ENCODE results near the gene PEMT.

The PEMT gene

DNA sequence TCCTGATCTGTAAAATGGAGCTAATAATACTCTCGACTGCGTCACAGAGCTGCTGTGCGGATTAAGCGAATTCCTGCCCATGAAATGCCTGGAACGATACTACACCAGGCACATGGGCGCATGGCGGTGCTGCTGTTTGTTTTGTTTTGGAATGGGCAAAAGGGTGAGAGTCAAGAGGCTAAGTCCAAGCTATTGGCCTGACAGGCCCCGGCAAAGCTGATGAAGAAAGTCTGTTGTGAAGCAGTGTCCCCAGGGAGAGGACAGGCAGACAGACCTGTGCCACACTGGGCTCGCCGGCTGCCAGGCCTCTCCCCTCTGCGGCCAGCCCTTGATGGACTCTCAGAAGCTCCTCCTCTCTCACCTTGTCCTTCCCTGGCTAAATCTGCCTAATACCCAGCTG is 64.0 kb downstream of the PEMT start:
- no peaks in the 10 kb centered on the region for H3K4me1 Mint-ChIP-seq (ENCODE audit: low read depth)
- H3K36me3 Mint-ChIP-seq: no peaks in the 10 kb centered on the region
- H3K27me3 Mint-ChIP-seq: no peaks in the 10 kb centered on the region
- H3K27ac Mint-ChIP-seq: no peak overlapping the region
- no peaks in the 10 kb centered on the region for H3K9me3 Mint-ChIP-seq (ENCODE audit: low read depth)
- no peak overlapping the region for H3K4me3 Mint-ChIP-seq

DNA sequence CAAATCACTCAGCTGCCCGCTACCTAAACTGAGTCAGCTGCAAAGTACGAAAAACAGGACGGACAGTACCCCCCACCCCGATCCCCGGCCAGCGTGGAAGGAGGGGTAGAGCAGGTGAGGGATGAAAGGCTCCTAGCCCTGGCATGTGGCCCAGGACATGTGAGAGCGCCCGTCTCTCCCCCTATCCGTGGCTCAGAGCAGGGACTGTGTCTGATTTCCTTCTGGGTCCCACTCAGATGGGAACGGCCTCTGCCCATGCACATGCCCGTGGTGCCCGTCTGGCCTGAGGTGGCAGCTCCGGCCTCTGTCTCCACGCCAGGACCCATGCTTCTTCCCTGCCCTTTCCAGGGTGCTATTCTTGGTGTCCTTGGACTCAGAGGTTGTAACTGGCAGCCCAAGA is 65.1 kb downstream of the PEMT start:
- Mint-ChIP-seq H3K27me3 (no peaks in the 10 kb centered on the region), H3K9me3 (ENCODE audit: low read depth) (no peaks in the 10 kb centered on the region), H3K36me3 (no peaks in the 10 kb centered on the region), H3K27ac (no peak overlapping the region), H3K4me1 (ENCODE audit: low read depth) (no peaks in the 10 kb centered on the region), H3K4me3 (no peak overlapping the region)

- H3K4me3 Mint-ChIP-seq: no peak overlapping the region
- no peaks in the 10 kb centered on the region for H3K9me3 Mint-ChIP-seq (ENCODE audit: low read depth)
- no peaks in the 10 kb centered on the region for H3K4me1 Mint-ChIP-seq (ENCODE audit: low read depth)
- no peaks in the 10 kb centered on the region for H3K27me3 Mint-ChIP-seq
- H3K27ac Mint-ChIP-seq: no peak overlapping the region
- H3K36me3 Mint-ChIP-seq: no peaks in the 10 kb centered on the region
Measured at GRCh38 chr17:17525956-17526355, 65.6 kb downstream of the PEMT start.

DNA sequence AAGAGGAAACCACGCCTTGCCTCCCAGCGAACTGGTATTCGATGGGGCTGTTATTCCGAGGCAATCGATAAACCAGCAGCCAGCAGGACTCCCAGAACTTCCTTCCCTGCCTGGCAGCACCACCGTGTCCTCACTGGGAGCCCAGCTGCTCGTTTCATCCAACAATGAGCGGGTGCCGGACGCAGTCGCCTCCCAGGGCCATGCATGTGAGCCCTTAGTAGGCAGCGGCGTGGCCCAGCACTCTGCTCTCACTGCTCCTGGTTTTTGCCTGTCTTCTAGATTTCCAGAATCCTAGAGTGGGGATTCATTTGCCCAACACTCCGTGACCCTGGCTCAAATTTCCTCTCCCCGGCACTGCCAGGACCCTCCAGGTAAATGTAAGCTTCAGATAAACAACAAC is 66.2 kb downstream of the PEMT start:
- Mint-ChIP-seq H3K36me3 (no peaks in the 10 kb centered on the region), H3K27me3 (no peaks in the 10 kb centered on the region), H3K4me1 (ENCODE audit: low read depth) (no peaks in the 10 kb centered on the region), H3K27ac (no peak overlapping the region), H3K9me3 (ENCODE audit: low read depth) (no peaks in the 10 kb centered on the region), H3K4me3 (no peak overlapping the region)

DNA sequence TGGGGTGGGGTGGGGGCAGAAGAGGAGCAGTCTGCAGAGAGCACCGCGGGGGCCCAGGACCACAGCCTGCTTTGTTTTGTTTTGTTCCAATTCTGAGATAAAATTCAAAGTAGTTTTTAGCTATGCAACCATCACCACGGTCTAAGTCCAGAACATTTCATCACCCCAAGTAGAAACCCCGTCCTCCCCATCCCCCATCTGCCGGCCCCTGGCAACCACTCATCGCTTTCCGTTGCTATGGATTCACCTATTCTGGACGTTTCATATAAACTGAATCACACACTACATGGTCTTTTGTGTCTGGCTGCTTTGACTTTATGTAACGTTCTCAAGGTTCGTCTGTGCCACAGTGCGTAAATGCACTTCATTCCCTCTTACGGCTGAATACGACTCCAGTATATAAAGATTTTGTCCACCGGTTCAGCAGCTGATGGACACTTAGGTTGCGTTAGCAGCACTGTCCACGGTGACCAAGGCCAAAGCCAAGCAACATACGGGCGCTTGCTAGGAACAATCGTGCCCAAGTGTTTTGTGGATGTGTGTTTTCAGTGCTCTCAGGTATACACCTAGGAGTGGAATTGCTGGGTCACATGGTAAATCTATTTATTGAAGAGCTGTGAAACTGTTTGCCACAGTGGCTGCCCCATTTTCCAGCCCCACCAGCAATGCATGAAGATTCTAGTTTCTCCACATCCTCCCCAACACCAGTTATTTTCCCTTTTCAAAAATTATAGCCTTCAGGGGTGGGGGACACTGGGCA is 67.6 kb downstream of the PEMT start:
- Mint-ChIP-seq H3K27me3 (no peaks in the 10 kb centered on the region), H3K36me3 (no peaks in the 10 kb centered on the region), H3K27ac (no peak overlapping the region), H3K4me1 (ENCODE audit: low read depth) (no peaks in the 10 kb centered on the region), H3K4me3 (no peak overlapping the region), H3K9me3 (ENCODE audit: low read depth) (no peaks in the 10 kb centered on the region)

- Mint-ChIP-seq H3K27ac (no peak overlapping the region), H3K36me3 (no peaks in the 10 kb centered on the region), H3K9me3 (ENCODE audit: low read depth) (no peaks in the 10 kb centered on the region), H3K4me3 (no peak overlapping the region), H3K4me1 (ENCODE audit: low read depth) (no peaks in the 10 kb centered on the region), H3K27me3 (no peaks in the 10 kb centered on the region)
Measured at GRCh38 chr17:17523001-17523730, 68.3 kb downstream of the PEMT start.

- Mint-ChIP-seq H3K36me3 (no peaks in the 10 kb centered on the region), H3K9me3 (ENCODE audit: low read depth) (no peaks in the 10 kb centered on the region), H3K4me1 (ENCODE audit: low read depth) (no peaks in the 10 kb centered on the region), H3K27me3 (no peaks in the 10 kb centered on the region), H3K4me3 (no peak overlapping the region), H3K27ac (no peak overlapping the region)
Measured at GRCh38 chr17:17520599-17521232, 70.8 kb downstream of the PEMT start.

DNA sequence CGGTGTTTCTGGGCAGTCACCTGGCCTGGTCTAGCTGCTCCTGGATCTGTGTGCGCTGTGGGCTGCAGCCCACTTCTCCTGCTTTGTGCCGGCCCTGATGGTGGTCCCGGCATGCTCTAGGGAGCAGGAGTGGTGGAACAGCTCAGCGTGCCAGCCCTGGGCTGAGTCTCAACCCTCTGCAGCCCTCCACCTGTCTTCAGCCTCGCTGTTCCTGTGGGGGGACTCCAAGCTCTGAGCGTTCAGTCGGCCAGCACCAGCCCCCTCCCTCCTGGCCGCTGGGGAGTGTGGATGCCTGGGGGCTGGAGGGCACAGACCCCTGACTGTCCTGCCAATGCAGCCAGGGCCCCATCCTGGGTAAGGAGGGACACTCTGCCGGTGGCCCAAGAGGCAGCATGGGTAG is 71.6 kb downstream of the PEMT start:
- no peak overlapping the region for H3K4me3 Mint-ChIP-seq
- no peak overlapping the region for H3K27ac Mint-ChIP-seq
- no peaks in the 10 kb centered on the region for H3K4me1 Mint-ChIP-seq (ENCODE audit: low read depth)
- no peaks in the 10 kb centered on the region for H3K9me3 Mint-ChIP-seq (ENCODE audit: low read depth)
- H3K36me3 Mint-ChIP-seq: no peaks in the 10 kb centered on the region
- no peaks in the 10 kb centered on the region for H3K27me3 Mint-ChIP-seq

DNA sequence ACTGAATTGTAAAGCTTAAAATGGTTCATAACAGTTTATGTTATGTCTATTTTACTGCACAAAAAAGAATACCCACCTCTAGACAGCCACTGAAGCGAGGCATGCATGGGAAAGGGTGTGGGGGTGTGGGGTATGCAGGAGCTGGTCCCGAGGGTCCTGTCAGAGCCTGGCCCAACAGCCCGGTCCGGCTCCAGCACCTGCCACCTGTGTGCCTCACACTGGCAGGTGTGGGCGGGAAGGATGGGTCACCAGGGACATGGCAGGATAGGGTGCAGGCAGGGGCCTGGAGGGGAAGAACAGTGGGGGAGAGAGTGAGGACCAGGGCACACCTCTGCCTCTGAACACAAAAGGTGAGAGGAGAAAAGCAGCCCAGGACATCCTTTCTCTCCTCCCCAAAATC is 72.6 kb downstream of the PEMT start:
- no peaks in the 10 kb centered on the region for H3K9me3 Mint-ChIP-seq (ENCODE audit: low read depth)
- H3K4me1 Mint-ChIP-seq (ENCODE audit: low read depth): no peaks in the 10 kb centered on the region
- no peaks in the 10 kb centered on the region for H3K36me3 Mint-ChIP-seq
- no peaks in the 10 kb centered on the region for H3K27me3 Mint-ChIP-seq
- H3K4me3 Mint-ChIP-seq: no peak overlapping the region
- H3K27ac Mint-ChIP-seq: no peak overlapping the region

DNA sequence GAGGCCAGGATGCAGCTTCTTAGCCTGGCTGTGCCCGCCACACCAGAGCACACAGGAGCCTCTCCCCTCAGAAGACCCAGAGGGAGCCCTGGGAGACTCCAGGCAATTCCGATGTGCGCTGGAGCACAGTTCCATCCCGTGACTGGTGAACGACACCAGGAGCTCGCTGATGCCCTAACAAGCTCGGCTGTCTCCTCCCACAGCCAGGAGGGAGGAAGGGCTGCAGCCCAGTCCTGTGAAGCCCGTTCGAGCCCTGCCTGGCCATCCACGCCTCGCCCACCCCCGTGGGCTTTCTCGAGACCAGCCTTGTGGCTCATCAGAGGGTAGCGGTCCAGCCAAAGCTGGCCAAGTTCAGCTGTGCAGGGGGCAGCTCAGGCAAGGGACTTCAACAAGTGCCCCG is 73.5 kb downstream of the PEMT start:
- H3K9me3 Mint-ChIP-seq (ENCODE audit: low read depth): no peaks in the 10 kb centered on the region
- no peaks in the 10 kb centered on the region for H3K4me1 Mint-ChIP-seq (ENCODE audit: low read depth)
- H3K4me3 Mint-ChIP-seq: no peak overlapping the region
- H3K27me3 Mint-ChIP-seq: no peaks in the 10 kb centered on the region
- H3K27ac Mint-ChIP-seq: no peak overlapping the region
- no peaks in the 10 kb centered on the region for H3K36me3 Mint-ChIP-seq

GRCh38 chr17:17516941-17517720 is 74.4 kb downstream of the PEMT start:
- no peaks in the 10 kb centered on the region for H3K27me3 Mint-ChIP-seq
- H3K9me3 Mint-ChIP-seq (ENCODE audit: low read depth): no peaks in the 10 kb centered on the region
- H3K27ac Mint-ChIP-seq: no peak overlapping the region
- no peaks in the 10 kb centered on the region for H3K4me1 Mint-ChIP-seq (ENCODE audit: low read depth)
- no peak overlapping the region for H3K4me3 Mint-ChIP-seq
- H3K36me3 Mint-ChIP-seq: no peaks in the 10 kb centered on the region

GRCh38 chr17:17515934-17516930 is 75.3 kb downstream of the PEMT start:
- Mint-ChIP-seq H3K4me1 (ENCODE audit: low read depth) (no peaks in the 10 kb centered on the region), H3K36me3 (no peaks in the 10 kb centered on the region), H3K27me3 (no peaks in the 10 kb centered on the region), H3K9me3 (ENCODE audit: low read depth) (no peaks in the 10 kb centered on the region), H3K4me3 (no peak overlapping the region), H3K27ac (no peak overlapping the region)

GRCh38 chr17:17514993-17515933 is 76.2 kb downstream of the PEMT start:
- no peak overlapping the region for H3K4me3 Mint-ChIP-seq
- H3K27ac Mint-ChIP-seq: no peak overlapping the region

More at GRCh38 chr17:17514993-17515933, 76.2 kb downstream of the PEMT start:
- no peaks in the 10 kb centered on the region for H3K27me3 Mint-ChIP-seq
- H3K9me3 Mint-ChIP-seq (ENCODE audit: low read depth): no peaks in the 10 kb centered on the region
- no peaks in the 10 kb centered on the region for H3K4me1 Mint-ChIP-seq (ENCODE audit: low read depth)
- no peaks in the 10 kb centered on the region for H3K36me3 Mint-ChIP-seq

Data from activated naive CD8-positive, alpha-beta T cell (primary cell).